HG03039 (cell line): ENCODE results near the gene SLIT3.
"Not testable (repeated sequence)": the region's sequence is repeated elsewhere in the genome, so short reads cannot be mapped to it uniquely, and the experiment has no call there.

Experiments used
- ATAC-seq: cut with Tn5 transposase; IDR thresholded peaks from one replicate; pipeline ENCODE4 v1.9.1; 2021; ENCODE audit warnings: mild to moderate bottlenecking, moderate library complexity; ENCODE audit not compliant: unreplicated experiment

Gene SLIT3

DNA sequence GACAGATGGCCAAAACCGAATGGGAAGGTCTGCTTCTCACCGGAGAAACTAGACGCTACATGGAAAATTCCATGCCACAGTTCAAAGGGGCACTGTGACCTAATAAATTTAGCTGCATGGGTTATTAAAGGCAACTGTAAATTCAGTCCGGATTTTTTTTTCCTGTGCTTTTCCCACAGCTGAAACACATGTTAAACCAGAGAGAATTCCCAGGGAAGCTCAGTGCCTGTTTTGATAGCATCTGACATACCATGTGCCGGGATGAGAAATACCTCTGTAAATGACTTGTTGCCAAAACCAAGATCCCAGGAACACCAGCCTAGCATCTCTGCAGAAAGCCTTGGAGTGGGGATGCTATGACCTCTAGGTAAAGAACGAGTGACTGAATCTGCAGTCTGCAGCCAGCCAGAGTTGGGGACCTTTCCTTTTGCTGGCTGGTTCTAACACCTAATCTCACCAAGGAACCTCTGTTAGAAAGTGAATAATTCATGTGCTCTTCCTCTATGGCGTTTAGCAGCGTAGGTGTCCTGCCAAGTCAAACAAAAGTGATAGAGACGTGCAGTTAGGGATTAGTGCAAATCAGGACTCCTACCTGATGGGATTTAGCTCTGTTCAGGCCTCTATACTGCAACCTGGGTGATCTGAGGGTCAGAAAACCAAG, 77.9 kb downstream of the SLIT3 start:
- ATAC-seq = no peak

DNA sequence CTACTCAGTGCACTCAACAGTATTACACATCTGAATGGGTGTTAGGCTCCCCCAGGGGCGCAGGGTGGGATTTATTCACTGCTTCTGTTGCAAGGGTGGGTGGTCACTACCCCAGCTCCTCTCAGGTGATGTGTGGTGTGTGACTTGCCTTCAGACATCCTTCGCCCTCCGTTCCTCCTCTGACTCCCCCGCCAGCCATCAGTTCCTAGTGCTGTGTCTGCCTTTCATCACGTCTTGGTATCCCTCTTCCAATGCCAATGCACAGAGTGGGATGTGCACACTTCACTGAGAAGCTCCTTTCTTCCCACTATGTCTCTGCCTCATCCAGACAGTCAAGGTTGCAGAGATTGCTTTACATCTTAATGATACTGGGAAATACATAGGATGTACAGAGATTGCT, 79.4 kb downstream of the SLIT3 start:
- no peak for ATAC-seq

DNA sequence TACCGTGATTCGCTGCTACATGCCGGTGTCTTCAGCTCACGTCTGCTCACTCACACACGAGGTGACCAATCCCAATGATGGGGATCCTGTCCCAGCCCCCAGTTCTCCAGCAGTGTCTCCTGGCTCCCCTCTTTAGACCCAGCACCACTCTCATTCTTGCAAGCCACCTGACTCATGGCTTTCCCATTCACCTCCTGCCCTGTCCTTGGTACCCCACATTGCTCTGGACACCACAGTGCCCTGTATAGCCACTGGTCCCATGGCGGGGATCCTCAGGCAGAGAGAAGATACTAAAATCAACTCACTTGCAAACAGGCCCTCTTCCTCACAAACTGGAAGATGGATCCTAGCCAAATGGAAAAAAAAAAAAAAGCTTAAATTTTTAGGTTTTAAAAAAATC, 81.0 kb downstream of the SLIT3 start:
- ATAC-seq = no peak

DNA sequence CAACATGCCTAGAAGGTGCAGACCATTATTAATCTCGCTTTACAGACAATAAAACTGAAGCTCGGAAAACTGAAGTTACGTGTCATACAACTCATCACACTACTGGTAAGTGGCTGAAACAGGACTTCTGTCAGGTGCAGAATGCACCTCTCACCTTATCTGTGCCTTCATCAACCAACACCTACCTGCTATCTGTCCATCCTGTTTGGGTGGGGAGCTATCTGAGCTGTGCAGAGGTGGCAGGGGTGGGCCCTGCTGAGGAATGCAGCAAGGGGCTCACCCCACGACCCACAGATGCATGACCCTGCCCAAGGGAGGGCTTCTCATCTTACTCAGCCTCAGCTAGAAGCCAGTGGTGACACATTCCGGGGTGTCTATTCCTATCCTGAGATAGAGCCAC, 81.6 kb downstream of the SLIT3 start:
- ATAC-seq = no peak

DNA sequence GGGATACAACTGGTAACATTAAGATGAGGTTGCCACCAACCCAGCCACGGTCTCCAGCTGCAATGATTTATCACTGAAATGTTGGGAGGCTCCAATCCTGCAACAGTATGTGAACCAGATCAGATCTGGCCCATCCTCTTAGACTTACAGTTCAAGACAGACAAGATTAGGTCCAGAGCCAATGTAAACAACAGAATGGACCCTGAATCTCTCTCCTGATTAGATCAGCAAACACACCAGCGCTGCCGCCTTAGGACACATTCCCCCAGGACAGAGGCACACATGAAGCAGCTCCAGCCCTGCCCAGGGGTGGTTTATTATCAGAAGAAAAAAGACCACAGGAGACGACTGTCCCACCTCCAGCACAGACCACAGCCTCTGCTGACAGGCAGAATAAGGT, 82.1 kb downstream of the SLIT3 start:
- no peak for ATAC-seq

DNA sequence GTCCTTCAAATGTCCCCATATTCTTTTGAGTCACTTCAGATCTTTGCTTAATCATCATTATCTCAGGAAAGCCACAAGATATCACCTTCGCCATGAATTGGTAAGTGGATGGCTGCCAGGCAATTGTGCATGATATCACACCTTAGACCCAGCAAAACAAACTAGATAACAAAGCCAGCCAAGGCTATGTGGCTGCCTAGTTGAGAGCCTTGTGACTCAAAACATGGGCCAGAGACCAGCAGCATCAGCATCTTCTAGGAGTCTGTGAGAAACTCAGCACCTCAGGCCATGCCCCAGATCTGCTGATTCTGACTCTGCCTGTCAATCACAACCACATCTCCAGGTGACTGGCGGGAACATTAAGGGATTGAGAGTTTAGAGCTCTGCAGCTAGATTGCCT, 82.8 kb downstream of the SLIT3 start:
- ATAC-seq = no peak

DNA sequence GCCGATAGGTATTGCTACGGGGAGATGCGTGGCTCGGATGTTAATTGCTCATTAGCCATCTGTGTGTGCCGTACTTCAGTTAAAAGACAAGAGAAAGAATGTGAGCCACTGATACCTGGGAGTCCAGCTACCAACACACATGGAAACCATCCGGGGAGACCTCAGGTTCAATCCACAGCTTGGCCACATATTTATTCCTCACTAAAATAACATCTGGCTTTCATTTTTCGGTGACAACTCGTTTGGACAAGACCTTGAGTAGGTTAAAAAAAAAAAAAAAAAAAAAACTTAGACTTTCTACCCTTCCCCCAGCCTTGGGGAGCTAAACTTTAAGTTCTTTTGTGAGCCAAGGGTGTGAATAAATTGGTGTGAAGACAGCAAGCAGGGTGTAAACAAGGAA, 84.1 kb downstream of the SLIT3 start:
- ATAC-seq = no peak

DNA sequence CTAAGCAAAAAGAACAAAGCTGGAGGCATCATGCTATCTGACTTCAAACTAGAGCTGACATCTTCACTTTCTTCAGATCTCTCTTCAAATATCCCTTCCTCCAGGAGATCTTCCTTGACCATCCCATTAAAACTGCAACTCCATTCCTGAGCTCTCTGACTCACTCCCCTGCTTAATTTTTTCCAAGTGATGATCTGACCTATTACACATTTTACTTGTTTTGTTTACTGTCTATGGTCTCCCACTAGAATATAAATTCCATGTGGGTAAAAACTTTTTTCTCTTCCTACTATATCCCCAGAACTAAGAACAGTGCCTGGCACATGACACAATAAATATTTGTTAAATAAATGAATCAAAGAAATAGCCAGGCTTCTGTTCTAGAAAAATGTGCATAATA, 87.5 kb downstream of the SLIT3 start:
- ATAC-seq = no peak

DNA sequence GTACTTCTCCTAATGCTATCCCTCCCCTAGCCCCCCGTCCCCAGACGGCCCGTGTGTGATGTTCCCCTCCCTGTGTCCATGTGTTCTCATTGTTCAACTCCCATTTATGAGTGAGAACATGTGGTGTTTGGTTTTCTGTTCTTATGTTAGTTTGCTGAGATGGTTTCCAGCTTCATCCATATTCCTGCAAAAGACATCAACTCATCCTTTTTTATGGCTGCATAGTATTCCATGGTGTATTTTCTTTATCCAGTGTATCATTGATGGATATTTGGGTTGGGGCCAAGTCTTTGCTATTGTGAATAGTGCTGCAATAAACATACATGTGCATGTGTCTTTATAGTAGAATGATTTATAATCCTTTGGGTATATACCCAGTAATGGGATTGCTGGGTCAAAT, 89.2 kb downstream of the SLIT3 start:
- not testable (repeated sequence) for ATAC-seq

DNA sequence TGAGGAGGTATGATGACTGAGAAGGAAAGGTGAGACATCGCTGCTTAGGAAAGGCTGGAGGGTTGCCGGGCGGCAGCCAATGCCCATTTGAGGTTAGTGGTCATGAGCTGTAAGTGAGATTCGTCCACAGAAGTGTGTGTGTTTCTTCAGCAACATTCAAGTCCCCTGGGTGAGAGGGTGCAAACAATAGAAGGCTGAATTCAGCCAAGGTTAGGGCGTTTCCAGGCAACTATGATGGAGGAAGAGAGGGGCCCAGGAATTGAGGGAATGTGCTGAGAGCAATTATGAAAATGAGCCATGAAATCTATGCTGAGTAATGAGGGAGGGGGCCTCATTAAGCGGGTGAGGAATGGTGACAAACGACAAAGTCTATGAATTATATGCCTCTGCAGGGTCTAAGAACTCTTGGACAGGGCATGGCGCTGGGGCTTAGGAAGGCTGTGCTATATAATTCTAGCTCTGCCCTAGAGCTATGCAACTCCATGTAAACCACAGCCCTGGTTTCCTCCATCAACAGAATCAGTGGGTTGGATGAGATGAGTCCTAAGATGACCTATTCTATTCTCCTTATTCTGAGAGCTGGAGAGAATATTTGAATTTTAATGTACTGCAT, 96.0 kb downstream of the SLIT3 start:
- ATAC-seq = no peak

DNA sequence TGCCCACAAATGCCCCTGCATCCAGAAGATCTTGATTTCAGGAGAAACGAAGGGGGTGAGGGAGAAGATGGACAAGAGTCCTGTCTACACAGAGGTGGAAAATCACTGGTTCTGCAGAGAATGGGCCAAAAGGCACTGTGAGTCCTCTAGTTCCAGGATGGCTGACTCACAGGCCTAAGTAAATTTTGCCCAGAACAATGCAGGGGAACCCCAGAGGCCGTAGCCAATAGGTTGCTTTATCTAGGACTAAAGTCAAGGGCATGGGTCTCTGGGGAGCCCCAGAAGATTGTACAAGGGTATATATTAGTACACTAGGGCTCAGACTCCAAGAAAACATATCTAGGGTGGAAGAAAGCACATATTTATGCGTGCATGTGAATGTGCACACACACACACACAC, 98.0 kb downstream of the SLIT3 start:
- no peak for ATAC-seq

DNA sequence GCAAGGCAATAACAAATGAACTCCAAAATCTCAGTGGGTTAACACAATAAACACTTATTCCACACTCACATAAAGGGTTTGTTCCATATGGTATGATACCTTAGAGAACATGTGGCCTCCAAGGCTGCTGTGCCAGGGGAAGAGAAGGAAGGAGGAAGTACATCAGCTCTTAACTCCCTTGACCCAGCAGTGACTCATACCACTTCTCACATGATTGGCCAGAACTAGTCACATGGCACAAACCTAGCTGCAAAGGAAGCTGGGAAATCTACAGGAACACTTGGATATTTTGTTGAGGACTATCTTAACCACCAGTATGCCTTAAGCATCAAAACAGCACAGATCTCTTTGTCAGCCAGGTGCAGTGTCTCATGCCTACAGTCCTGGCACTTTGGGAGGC, 99.3 kb downstream of the SLIT3 start:
- no peak for ATAC-seq

DNA sequence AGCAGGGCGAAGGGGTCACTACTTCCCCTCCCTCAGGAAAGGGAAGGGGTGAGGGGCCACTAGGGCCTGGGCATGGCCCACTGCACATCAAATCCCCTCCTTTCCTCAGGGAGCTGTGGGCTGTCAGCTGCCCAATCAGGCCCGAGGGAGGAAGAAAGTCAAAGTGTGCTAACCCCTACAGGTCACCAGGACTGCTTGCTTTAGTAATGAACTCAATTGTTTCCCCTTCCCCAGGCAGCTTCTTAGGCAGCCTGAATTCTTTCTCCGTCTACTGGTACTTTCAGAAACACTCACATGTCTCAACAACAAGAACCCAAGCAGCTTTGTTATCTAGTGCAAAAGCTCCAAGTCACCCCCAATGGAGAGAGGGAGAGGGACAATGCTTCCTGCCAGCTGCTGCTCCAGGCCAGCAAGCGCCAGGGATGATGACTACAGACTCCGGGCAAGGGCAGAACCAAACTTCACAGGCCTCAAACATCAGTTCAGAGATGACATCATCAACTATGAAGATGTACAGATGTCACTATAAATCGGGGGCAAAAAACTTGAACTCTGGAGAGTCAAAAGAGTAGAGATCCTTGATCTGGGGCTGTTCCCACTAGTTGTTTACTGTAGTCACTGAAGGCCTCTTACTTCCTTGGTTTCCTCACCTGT, 100.7 kb downstream of the SLIT3 start:
- ATAC-seq = no peak

DNA sequence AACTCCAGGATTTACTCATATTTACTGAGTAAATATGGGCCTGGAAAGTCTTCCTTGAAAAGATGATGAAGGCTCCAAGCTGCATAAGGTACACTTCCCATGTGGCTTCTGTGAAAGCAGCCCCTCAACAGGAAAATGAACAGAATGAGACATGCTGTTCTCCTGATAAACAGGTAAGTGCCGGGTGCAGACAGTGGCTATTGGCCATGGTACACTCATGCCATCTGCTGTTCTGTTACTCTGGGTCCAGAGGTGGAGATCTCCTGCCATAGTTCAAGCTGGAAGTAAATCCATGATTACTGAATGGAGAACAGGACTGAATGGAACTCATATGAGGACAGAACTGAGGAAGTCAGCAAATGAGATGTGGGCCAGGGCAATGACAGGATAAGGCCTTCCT, 103.6 kb downstream of the SLIT3 start:
- no peak for ATAC-seq

DNA sequence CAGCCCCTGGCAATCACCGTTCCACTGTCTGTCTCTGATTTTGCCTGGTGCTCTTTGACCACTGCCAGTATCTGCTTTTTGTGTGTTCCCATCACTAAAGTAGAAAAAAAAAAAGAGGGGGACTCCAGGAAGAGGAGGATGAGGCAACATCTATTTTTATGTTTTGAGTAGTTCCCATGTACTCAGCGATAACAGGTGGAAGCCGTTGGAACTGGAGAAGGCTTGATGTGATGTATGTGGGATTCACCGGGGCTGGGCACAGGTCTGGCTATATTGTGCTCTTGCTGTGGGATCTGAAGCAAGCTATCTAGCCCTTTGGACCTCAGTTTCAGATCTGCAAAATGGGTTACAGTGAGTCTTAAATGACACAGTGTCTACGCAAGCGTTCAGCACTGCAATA, 104.9 kb downstream of the SLIT3 start:
- no peak for ATAC-seq

DNA sequence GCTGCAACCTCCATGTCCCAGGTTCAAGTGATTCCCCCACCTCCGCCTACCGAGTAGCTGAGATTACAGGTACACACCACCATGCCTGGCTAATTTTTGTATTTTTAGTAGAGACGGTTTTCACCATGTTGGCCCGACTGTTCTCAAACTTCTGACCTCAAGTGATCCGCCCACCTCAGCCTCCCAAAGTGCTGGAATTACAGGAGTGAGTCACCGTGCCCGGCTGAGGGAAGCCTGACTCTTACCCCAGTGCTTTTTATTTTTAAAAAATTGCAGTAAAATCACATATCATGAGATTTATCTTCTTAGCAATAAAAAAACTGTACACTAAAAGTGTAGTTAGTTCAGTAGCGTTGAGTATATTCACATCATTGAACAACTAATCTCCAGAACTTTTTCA, 105.3 kb downstream of the SLIT3 start:
- ATAC-seq = no peak

DNA sequence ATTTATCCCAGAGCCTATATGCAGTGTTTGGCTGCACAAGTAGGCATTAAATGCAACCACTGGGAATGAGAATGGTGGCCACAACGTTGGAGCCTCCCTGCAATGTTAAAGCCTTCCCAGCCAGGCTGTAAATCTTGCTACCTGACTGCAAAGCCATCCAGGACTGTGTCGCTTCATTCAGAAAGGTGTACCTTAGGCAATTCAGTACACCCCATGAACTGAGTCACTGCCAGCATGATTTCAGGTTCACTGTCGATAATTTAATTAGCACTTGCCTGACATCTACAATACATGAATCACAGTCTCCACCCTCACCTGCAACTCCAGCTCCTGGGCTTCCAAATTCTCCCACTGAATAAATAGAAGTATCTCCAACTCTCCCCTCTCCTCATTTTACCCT, 108.4 kb downstream of the SLIT3 start:
- ATAC-seq = no peak

DNA sequence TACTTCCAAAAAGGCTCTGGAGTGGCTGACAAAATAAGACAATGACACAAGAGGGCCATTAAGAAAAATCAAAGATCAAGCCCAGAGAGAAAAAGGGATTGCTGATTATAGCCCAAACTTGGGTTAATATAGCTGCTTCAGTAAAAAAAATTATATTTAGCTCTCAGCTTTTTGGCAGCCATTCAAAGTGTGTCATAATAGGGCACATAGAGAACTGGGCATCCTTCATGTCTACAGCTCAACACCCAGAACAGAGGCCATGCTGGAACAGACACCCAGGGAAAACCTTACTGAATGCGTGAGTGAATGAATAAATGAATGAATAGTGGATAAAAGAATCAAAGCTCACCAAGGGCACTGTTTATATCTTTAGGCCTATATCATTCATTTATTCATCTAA, 110.1 kb downstream of the SLIT3 start:
- no peak for ATAC-seq

DNA sequence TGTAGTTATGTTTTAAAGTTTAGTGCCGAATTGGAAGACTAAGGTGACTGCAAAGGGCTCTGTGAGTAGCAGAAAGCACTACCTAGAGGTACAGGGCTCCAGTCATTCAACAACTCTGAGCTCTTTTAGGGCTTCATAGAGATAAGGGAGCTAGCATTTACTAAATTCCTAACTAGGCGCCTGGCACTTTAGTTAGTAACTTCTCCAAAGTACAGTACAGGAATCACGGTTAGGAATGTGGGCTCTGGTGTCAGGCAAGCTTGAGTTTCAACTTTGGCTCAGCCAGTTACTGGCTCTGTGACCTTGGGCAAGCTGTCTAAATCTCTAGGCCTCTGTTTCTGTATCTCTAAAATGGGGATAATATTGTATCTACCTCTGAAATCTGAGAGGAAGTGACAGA, 115.3 kb downstream of the SLIT3 start:
- no peak for ATAC-seq

DNA sequence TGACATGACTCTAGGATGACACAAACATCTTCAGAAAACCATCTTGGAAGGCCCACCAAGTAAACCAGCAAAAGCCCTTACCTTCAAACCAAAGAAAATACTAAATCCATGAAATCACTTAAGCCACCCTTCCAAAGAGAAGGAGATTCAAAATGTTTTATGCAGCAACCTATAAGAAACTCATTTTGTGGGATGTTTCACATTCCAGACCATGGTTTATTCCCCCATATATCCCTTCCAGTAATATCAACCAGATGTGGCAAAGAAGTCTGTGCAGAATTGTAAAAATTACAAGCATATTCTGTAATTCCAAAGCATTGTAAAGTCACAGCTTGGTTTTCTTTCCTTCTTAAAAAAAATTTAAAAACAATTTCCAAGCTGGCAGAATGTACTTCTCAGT, 117.4 kb downstream of the SLIT3 start:
- no peak for ATAC-seq

DNA sequence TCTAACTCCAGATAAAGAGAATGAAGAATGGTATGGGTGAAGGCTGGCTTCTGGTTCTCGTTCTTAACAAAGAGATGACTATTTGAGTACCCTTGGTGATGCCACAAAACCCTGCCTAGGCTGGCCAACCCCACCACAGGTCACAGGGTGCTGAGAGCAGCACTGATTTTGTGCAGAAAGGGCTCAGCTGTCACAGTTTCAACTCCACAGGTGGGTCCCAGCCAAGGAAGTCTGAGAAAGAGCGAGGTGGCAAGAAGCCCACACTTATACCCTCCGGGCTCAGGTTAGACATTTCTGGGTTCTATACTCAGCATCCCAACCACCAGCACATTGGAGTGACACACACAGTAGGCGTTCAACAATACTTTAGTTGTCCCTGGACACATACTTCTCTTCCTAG, 118.1 kb downstream of the SLIT3 start:
- no peak for ATAC-seq

DNA sequence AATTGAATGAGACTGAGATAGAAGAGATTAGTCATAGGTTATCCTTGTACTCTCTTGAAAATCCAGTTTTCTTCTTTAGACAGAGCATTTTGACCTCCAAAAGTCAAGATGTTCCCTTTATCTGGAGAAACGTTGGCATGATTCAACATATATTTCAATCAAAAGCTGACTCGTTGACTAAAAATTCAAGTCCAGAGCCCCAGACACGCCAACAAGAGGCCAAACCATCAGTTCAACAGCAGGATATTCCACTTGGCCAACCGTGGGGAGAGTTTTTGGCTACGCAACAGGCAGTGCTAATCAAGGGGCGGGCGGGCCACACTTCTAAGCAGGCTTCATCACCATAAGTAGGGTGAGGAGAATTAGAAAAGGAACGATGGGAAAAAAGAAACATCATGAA, 119.1 kb downstream of the SLIT3 start:
- ATAC-seq = no peak

DNA sequence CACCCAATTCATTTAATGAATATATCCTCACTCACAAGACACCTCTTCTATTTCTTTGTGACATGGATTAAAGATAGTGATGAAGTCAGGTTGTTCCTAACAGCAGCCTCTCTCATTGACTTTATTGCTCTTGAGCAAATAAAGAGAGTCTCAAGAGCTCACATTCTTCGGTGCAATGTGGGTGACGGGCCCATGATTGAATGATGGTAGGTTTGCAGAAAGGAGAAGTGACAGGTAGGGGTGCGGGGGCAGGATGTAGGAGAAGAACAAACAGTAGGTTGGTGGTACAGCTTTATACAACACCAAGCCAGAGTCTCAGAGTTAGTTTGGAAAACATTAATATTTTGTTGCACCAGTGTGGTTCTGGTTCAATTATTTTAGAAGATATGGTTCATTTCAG, 122.2 kb downstream of the SLIT3 start:
- ATAC-seq = no peak
